ENCODE measurements around the gene COMT. TPM values are rescaled to one million over a fixed set of nuclear protein-coding genes. Genes with fewer than 3 reads are reported as not detected.
A peak's percentile ranks its signal among the peaks of the same experiment; 100 is the strongest.

Gene COMT
- total RNA-seq, 1 experiment from 2014 or later, result 665 TPM

DNA sequence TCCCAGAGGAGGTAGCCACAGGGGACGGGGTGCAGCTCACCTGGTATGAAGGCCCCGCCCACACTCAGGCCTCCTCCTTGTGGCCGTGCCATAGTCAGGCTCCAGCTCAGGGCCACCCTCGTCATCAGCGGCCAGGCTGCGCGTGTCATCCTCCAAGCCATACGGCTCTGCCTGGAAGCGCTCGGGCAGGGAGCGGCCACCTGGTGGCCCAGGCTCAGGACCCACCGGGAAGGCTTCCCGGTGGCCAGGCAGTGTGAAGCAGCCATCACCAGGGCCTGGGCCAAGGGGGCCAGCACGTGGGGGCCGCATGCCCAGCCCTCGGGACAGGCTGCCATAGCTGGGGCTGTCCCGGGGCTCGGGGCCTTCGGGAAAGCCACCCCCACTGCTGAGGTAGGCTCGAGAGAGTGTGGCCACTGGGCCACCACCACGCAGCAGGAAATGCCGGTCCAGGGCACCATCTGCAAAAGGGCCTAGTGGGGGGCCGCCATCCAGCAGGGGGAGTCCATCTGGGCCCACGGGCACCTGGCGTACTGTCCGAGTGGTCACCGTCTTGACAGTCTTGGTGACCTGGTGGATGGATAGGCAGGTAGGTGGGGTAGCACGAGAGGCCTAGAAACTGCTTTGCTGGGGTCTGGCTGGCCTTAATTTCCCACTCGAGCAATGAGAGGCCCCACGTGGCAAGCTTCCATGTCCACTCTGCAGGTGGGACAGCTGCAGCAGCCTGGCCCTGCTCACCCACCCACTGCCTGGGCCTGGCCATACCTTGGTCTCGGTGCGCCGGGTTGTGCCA is 39.8 kb downstream of the COMT start:
- DNase-seq (ENCODE audit: low spot score), result no peak

DNA sequence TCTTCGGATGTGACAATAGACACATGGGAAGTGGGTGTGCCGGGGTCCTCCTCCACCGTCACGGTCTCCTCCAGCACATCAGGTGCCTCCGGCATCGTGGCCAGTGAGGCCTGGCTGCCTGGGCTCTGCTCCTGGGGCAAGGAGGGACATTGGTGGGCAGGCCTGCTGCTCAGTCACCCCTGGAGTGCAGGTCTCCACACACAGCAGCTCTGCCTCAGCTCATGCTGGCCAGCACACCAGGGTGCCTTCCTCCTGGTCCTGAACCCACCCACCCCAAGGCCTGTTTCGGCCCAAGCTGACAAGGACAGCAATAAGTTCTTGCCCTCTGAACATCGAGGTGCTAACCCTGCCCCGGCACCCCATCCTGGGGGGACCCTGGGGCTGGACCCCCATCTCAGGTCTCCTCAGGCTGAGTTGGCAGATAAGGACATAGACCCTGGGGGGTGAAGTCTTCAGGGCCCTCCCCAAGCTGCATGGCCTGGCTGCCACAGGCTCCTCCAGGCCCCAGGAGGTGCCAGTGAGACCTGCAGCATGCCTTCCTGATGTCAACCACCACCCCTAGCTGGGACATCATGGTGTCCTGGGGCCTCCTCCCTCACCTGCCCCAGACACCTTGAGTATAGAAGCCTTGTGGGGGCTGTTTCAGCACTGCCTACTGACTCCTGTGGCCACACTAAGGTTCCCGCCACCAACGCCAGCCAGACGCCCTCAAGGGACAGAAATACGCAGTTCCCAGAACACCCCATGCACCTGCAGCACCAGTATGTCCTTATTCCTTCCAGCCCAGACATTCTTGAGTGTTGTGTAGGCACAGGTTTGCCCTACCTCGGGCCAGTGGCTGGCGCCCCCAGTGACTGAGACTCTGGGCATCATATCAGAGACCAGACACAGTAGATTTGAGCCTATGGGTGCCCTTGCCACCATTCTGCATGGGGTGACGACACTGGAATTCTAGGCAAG is 40.7 kb downstream of the COMT start:
- peak; percentile 16 for DNase-seq (ENCODE audit: low spot score)

DNA sequence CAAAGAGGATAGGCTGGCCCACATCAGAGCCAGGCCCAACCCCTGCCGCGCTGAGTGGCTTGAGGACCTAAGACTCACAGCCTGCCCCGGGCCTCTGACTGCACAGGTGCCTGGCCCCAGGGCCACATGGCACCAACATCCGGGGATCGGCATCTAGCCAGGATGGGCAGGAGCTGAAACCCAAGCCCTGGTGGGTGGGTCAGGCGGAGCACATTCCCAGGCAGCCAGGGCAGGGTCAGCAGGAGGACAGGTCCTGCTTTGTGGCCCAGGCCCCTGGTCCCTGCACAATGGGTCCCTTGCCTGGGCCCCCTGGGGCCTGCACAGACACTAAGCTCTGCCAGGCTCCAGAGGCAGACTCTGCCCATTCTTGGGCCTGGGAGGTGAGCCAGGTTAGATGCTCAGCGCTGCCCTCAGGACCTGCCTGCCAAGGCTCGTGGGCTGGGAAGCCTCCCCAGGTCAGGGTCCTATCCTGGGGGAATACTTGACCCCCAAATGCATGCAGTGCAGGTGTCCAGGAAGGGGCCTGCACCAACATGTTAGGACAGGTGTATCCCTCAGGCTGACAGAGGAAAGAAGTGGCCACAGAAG is 41.5 kb downstream of the COMT start:
- peak; percentile 95 for DNase-seq (ENCODE audit: low spot score)

DNA sequence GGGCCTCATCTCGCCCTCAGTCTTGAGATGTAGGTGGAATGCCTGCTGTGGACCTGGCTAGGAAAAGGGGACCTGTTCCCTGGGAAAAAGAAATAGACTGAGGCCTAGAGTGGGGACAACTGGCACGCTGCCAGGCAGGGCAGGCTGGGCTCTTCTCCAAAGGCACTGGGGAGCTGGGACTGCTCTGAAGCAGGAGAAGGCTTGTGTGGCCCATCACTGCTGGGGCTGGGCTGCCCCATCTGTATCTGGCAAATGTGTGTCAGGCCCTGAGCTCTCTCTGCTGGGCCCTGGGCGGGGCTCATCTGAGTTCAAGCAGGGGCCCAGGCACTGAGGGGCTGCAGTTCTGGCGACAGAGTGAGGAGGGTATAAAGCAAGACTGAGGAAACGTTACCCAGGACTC is 42.2 kb downstream of the COMT start:
- peak; percentile 61 for DNase-seq (ENCODE audit: low spot score)

DNA sequence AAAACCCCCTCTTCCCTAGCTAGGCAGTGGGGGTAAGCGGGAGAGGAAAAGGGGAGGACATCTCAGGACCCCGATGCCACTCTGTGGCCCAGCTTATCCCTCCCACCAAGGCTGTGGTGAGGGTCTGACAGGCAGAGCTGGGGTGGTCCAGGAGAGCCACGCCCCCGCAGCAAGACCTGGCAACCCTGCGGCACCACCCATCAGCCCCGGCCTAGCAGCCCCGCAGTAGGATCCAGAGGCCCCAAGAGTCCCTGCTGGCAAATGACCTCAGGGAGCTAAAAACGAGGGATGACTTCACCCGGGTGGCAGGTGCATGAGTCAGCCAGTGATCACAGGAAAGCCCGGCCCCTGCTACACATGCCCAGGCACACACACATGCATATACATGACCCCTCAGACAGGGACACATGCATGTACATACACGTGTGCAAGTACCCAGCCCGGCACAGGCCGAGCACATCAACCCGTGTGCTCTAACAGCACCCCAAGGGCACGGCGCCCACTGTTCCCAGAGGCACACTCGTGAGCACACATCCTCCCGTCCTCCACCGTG is 42.7 kb downstream of the COMT start:
- DNase-seq (ENCODE audit: low spot score), result peak; percentile 87

GRCh38 chr22:19984851-19985811 is 43.6 kb downstream of the COMT start:
- DNase-seq (ENCODE audit: low spot score), result no peak

- DNase-seq (ENCODE audit: low spot score), result no peak
These were observed 44.4 kb downstream of the COMT start for GRCh38 chr22:19986011-19986409.

- DNase-seq (ENCODE audit: low spot score), result peak; percentile 91
These were observed 45.1 kb downstream of the COMT start for GRCh38 chr22:19986410-19987341.

DNA sequence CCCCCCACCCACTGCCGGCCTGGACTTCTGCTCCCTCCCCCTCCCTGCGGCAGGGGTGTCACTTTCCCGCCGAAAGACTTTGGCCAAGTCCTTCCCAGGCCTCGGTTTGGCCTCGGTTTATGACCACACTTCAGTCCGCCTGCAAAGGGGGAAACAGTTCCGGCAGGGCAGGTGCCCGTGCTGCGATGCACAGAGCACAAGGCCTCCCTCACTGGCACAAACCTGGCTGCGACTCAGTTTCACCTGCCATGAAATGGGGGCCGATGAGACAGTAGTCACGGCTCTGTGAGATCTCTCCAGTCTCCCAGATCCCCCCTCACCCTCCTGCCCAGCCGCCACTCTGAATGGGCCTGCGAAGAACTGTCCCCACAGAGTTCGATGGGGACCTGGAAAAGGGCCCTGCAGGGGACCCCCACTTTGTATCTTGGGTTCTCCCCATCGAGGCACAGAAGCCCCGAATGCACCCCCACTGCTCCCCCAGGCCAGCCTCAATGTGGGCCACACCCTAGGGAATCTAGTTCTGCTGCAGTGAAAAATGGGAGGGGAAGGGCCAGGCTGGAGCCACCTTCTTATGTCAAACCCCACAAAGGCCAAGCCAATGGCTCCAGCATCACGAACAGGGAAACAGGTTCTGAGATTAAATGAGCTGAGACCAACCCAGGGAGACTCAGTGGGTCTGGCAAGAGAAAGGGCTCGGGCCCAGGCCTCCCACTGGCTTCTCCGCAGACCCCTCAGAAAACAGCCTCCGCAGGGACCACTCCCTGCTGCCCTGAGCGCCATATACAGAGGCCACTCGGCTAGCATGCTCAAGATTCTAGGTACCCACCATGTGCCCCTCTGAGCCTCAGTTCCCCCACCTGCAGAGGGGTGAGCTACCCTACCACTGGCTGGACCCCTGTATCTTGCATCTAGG is 46.1 kb downstream of the COMT start:
- no peak for DNase-seq (ENCODE audit: low spot score)

GRCh38 chr22:19988331-19988808 is 46.8 kb downstream of the COMT start:
- no peak for DNase-seq (ENCODE audit: low spot score)

- DNase-seq (ENCODE audit: low spot score), result no peak
These were observed 47.6 kb downstream of the COMT start for GRCh38 chr22:19988965-19989724.

- DNase-seq (ENCODE audit: low spot score), result no peak
These were observed 48.1 kb downstream of the COMT start for GRCh38 chr22:19989725-19990067.

- no peak for DNase-seq (ENCODE audit: low spot score)
These were observed 48.6 kb downstream of the COMT start for GRCh38 chr22:19990188-19990587.

- no peak for DNase-seq (ENCODE audit: low spot score)
These were observed 49.2 kb downstream of the COMT start for GRCh38 chr22:19990609-19991394.

DNA sequence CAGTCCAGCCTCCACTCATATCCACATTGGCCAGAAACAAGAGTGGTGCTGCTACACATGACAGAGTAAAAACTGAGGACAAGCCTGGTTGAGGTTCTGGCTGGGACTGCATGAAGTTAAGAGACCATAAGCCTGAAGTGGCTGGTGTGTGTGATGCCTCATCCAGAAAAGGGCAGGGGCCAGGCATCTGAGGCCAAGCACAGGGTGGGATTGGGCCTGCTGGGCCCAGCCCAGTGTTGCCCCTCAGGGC is 49.7 kb downstream of the COMT start:
- no peak for DNase-seq (ENCODE audit: low spot score)

- no peak for DNase-seq (ENCODE audit: low spot score)
These were observed 50.3 kb downstream of the COMT start for GRCh38 chr22:19991645-19992451.
